GM23338 (cell line): Measurements from ENCODE around the gene CFTR. TPM values are rescaled to one million over a fixed set of nuclear protein-coding genes. Genes with fewer than 3 reads are reported as not detected.
"Not testable (repeated sequence)": the region's sequence is repeated elsewhere in the genome, so short reads cannot be mapped to it uniquely, and the experiment has no call there.

Experiments
- ATAC-seq: fragments of 200-7000 bp; cut with Tn5 transposase; 3 replicates; pipeline ENCODE4 v1.9.1; 2020
- DNase-seq: peaks from one replicate; pipeline ENCODE4 v3.0.0-alpha.2; 2015; ENCODE audit warnings: low spot score
- H2AFZ ChIP-seq: fragments of 200-600 bp; sonication (generic); 2 replicates; pipeline ENCODE4 v1.8.0; 2016; ENCODE audit warnings: antibody characterized with exemption, mild to moderate bottlenecking, moderate library complexity
- H3F3A ChIP-seq: fragments of 200-600 bp; sonication (generic); replicated peaks from 2 replicates; pipeline ENCODE4 v1.8.0; 2017; ENCODE audit warnings: antibody characterized with exemption, mixed run types, low read depth
- H3K27ac ChIP-seq: fragments of 200-600 bp; sonication (generic); 2 replicates; pipeline ENCODE4 v1.6.1; 2016; ENCODE audit warnings: low read depth
- H3K27me3 ChIP-seq: fragments of 200-600 bp; sonication (generic); 2 replicates; pipeline ENCODE4 v1.8.0; 2016; ENCODE audit warnings: mild to moderate bottlenecking, mixed run types, moderate library complexity; ENCODE audit not compliant: insufficient read depth
- H3K36me3 ChIP-seq: fragments of 200-600 bp; sonication (generic); 2 replicates; pipeline ENCODE4 v1.8.0; 2016; ENCODE audit warnings: mild to moderate bottlenecking; ENCODE audit not compliant: insufficient read depth
- H3K4me1 ChIP-seq: fragments of 200-600 bp; sonication (generic); 2 replicates; pipeline ENCODE4 v1.8.0; 2016; ENCODE audit warnings: mild to moderate bottlenecking, moderate library complexity; ENCODE audit not compliant: insufficient read depth
- H3K4me2 ChIP-seq: fragments of 200-600 bp; sonication (generic); 2 replicates; pipeline ENCODE4 v1.7.1; 2017; ENCODE audit warnings: mixed run types
- H3K4me3 ChIP-seq: fragments of 200-600 bp; sonication (generic); 2 replicates; pipeline ENCODE4 v1.6.1; 2016; ENCODE audit warnings: mixed run types
- H3K79me2 ChIP-seq: fragments of 200-600 bp; sonication (generic); replicated peaks from 2 replicates; pipeline ENCODE4 v1.8.0; 2017; ENCODE audit warnings: mild to moderate bottlenecking; ENCODE audit not compliant: insufficient read depth
- H3K9me2 ChIP-seq: fragments of 200-600 bp; sonication (generic); 2 replicates; pipeline ENCODE4 v1.8.0; 2017; ENCODE audit not compliant: insufficient read depth
- H4K20me1 ChIP-seq: fragments of 200-600 bp; sonication (generic); replicated peaks from 2 replicates; pipeline ENCODE4 v1.8.0; 2017; ENCODE audit warnings: mild to moderate bottlenecking; ENCODE audit not compliant: insufficient read depth
- H3K27ac Mint-ChIP-seq: 2 replicates; pipeline ENCODE4 v1.8.0; 2020; ENCODE audit warnings: inconsistent platforms, mild to moderate bottlenecking, moderate library complexity, mixed read lengths
- H3K27me3 Mint-ChIP-seq: 3 replicates; pipeline ENCODE4 v1.8.0; 2022; ENCODE audit warnings: low read depth, mild to moderate bottlenecking, moderate library complexity, mixed read lengths, inconsistent platforms; ENCODE audit not compliant: insufficient read depth, poor library complexity
- H3K36me3 Mint-ChIP-seq: 3 replicates; pipeline ENCODE4 v1.8.0; 2021; ENCODE audit warnings: low read depth, mild to moderate bottlenecking, inconsistent platforms, moderate library complexity, mixed read lengths
- H3K4me1 Mint-ChIP-seq: 3 replicates; pipeline ENCODE4 v1.8.0; 2020; ENCODE audit warnings: mild to moderate bottlenecking, inconsistent platforms, mixed read lengths
- H3K4me3 Mint-ChIP-seq: 3 replicates; pipeline ENCODE4 v1.8.0; 2021; ENCODE audit warnings: moderate library complexity, mild to moderate bottlenecking, inconsistent platforms, mixed read lengths
- H3K9me3 Mint-ChIP-seq: 3 replicates; pipeline ENCODE4 v1.8.0; 2020; ENCODE audit warnings: moderate library complexity, mild to moderate bottlenecking, inconsistent platforms, mixed read lengths
- CTCF ChIP-seq, 2 experiments: fragments of 200-600 bp in 1 of 2; sonication (generic) in 1 of 2; conservative IDR thresholded peaks; 2 replicates each; pipeline versions ENCODE4 v1.5.1 to v1.6.1; 2016 to 2017; ENCODE audit warnings: antibody characterized with exemption in 2 of 2, low read depth in 2 of 2, mild to moderate bottlenecking in 2 of 2, moderate library complexity in 1 of 2
- EZH2 ChIP-seq: fragments of 200-600 bp; sonication (generic); IDR thresholded peaks from one replicate; pipeline ENCODE4 v1.8.0; 2017; ENCODE audit warnings: antibody characterized with exemption, mild to moderate bottlenecking, low read depth; ENCODE audit not compliant: unreplicated experiment
- EZH2phosphoT487 ChIP-seq: fragments of 200-600 bp; sonication (generic); IDR thresholded peaks from one replicate; pipeline ENCODE4 v1.8.1; 2018; ENCODE audit warnings: antibody characterized with exemption; ENCODE audit not compliant: unreplicated experiment
- JUNB ChIP-seq: IDR thresholded peaks from one replicate; pipeline ENCODE4 v1.6.1; 2016; ENCODE audit warnings: antibody characterized with exemption; ENCODE audit not compliant: unreplicated experiment
- ZNF331 ChIP-seq: fragments of 250-450 bp; sonication (Bioruptor Pico); IDR thresholded peaks from 2 replicates; pipeline ENCODE4 v1.5.0; 2020; ENCODE audit warnings: low read depth, mild to moderate bottlenecking, moderate library complexity
- ZNF462 ChIP-seq: fragments of 250-450 bp; sonication (Bioruptor Pico); IDR thresholded peaks from 2 replicates; pipeline ENCODE4 v1.5.0; 2020; ENCODE audit warnings: mild to moderate bottlenecking, moderate library complexity
- polyA plus RNA-seq: library from polyadenylated mRNA; unstranded; fragments of >200 nt; fragmentation: Nextera tagmentation; extraction: Ambion mirVana; gene quantifications from 2 replicates; pipeline ENCODE4 v1.2.1, GENCODE V29; 2016
- total RNA-seq: library from RNA; depleted of rRNA; stranded (reverse); fragments of >200 nt; shearing (Covaris generic); gene quantifications from 2 replicates; pipeline ENCODE4 v1.2.3, GENCODE V29; 2014

The CFTR gene
- total and polyA plus RNA-seq, 2 experiments from 2014 or later: 0.45 to 1.2 TPM

- ATAC-seq: no peak
- TF ChIP-seq CTCF (conservative IDR thresholded peaks at IDR 0.05; ENCODE audit: low read depth in 2 of 2) (no peak), EZH2phosphoT487 (no peak), EZH2 (no peak), JUNB (no peak), ZNF462 (CRISPR knock-in tag) (no peak), ZNF331 (CRISPR knock-in tag) (no peak)
- no peak overlapping the region for H3K27ac Mint-ChIP-seq
Observed at GRCh38 chr7:117508676-117509075, 28.9 kb downstream of the CFTR start.

GRCh38 chr7:117517194-117517593, 37.4 kb downstream of the CFTR start:
- H3K4me3 Mint-ChIP-seq, H3K9me3 Mint-ChIP-seq: not testable (repeated sequence)

More at GRCh38 chr7:117508676-117509075, 28.9 kb downstream of the CFTR start:
- H3K36me3 Mint-ChIP-seq: no peaks in the 10 kb centered on the region
- H3K4me1 Mint-ChIP-seq: peaks cover 5% of the 10 kb centered on the region; the same call in 2 of the 3 replicates
- Histone ChIP-seq H3F3A (no peaks in the 10 kb centered on the region), H3K36me3 (no peaks in the 10 kb centered on the region), H3K27me3 (no peaks in the 10 kb centered on the region), H3K4me3 (no peak overlapping the region), H3K4me1 (no peaks in the 10 kb centered on the region), H2AFZ (no peak overlapping the region), H3K4me2 (no peak overlapping the region), H3K9me2 (no peaks in the 10 kb centered on the region), H3K79me2 (no peaks in the 10 kb centered on the region), H3K27ac (no peak overlapping the region), H4K20me1 (no peaks in the 10 kb centered on the region)
- no peaks in the 10 kb centered on the region for H3K27me3 Mint-ChIP-seq
- no peak for DNase-seq
- H3K4me3 Mint-ChIP-seq: no peak overlapping the region
- no peaks in the 10 kb centered on the region for H3K9me3 Mint-ChIP-seq

More at GRCh38 chr7:117517194-117517593, 37.4 kb downstream of the CFTR start:
- not testable (repeated sequence) for H4K20me1 ChIP-seq, H3K4me1 ChIP-seq, H3K27me3 Mint-ChIP-seq, DNase-seq, H3F3A ChIP-seq, H3K27me3 ChIP-seq, H3K36me3 ChIP-seq, H3K36me3 Mint-ChIP-seq, H3K27ac Mint-ChIP-seq, H3K4me3 ChIP-seq, H3K79me2 ChIP-seq, H3K9me2 ChIP-seq, ATAC-seq, H3K4me2 ChIP-seq, H3K4me1 Mint-ChIP-seq, H3K27ac ChIP-seq, H2AFZ ChIP-seq
